HEK293T (cell line): ENCODE data around the gene MOCS3.
A peak's percentile ranks its signal among the peaks of the same experiment; 100 is the strongest.

ENCODE experiments used
- BHLHE40 ChIP-seq: fragments of 450-650 bp; IDR thresholded peaks from 2 replicates; pipeline ENCODE4 v1.6.1; 2016; ENCODE audit warnings: mild to moderate bottlenecking, moderate library complexity, borderline replicate concordance
- CTBP1 ChIP-seq: fragments of 450-650 bp; IDR thresholded peaks from 2 replicates; pipeline ENCODE4 v1.6.1; 2016; ENCODE audit warnings: borderline replicate concordance
- ELF4 ChIP-seq: fragments of 450-650 bp; IDR thresholded peaks from 2 replicates; pipeline ENCODE4 v1.6.1; 2017; ENCODE audit warnings: antibody characterized with exemption
- FOXA1 ChIP-seq: fragments of 450-650 bp; IDR thresholded peaks from 2 replicates; pipeline ENCODE4 v1.6.1; 2016; ENCODE audit warnings: mild to moderate bottlenecking
- FOXK2 ChIP-seq: fragments of 450-650 bp; IDR thresholded peaks from 2 replicates; pipeline ENCODE4 v1.6.1; 2016; ENCODE audit warnings: mild to moderate bottlenecking
- FOXM1 ChIP-seq: fragments of 450-650 bp; IDR thresholded peaks from 2 replicates; pipeline ENCODE4 v1.6.1; 2017; ENCODE audit warnings: mild to moderate bottlenecking, borderline replicate concordance
- HDGF ChIP-seq: fragments of 450-650 bp; IDR thresholded peaks from 2 replicates; pipeline ENCODE4 v1.6.1; 2017; ENCODE audit warnings: antibody characterized with exemption, borderline replicate concordance
- L3MBTL2 ChIP-seq: fragments of 450-650 bp; conservative IDR thresholded peaks from 2 replicates; pipeline ENCODE4 v1.6.1; 2016; ENCODE audit warnings: mild to moderate bottlenecking
- LEF1 ChIP-seq: fragments of 450-650 bp; IDR thresholded peaks from 2 replicates; pipeline ENCODE4 v1.6.1; 2017; ENCODE audit warnings: mild to moderate bottlenecking, borderline replicate concordance
- SP1 ChIP-seq: fragments of 450-650 bp; IDR thresholded peaks from 2 replicates; pipeline ENCODE4 v1.6.1; 2017
- SUZ12 ChIP-seq: fragments of 450-650 bp; IDR thresholded peaks from 2 replicates; pipeline ENCODE4 v1.6.1; 2016; ENCODE audit warnings: mild to moderate bottlenecking

DNA sequence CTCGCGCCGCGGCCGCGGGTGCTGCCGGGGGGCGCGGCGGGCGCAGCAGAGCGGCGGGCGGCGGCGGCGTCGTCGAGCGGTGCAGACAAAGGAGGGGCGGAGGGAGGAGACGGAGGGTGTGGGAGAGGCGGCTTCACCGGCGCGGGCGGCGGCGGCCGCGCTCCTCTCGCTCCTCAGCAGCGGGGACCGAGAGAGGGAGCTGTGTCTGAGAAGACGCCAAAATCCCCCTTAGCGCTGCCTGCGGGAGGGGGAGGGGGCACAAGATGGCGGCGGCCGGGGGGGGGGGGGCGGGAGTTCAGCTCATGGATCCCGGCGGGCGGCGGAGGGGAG lies 27.7 kb upstream of the MOCS3 start:
- no peak for TF ChIP-seq BHLHE40
- TF ChIP-seq L3MBTL2: no peak
- TF ChIP-seq ELF4: no peak
- TF ChIP-seq HDGF: no peak
- no peak for TF ChIP-seq SUZ12
- no peak for TF ChIP-seq LEF1
- TF ChIP-seq SP1: no peak
- TF ChIP-seq CTBP1: no peak
- TF ChIP-seq FOXK2: no peak
- TF ChIP-seq FOXM1: 0 out of 2 replicates have a peak, but pooled peaks have one; percentile 6
- no peak for TF ChIP-seq FOXA1
